ENCODE measurements around the gene SLC38A11.

Gene SLC38A11

GRCh38 chr2:164913011-164913410, 42.3 kb downstream of the SLC38A11 start:
- no peak for TF ChIP-seq CTCF (conservative IDR thresholded peaks at IDR 0.05; ENCODE audit: low read depth)
- DNase-seq (ENCODE audit: low spot score): no peak
- ChIA-PET CTCF (interaction anchor here (0.7 to 1.0 kb wide), 4 partner anchors 9 to 71 kb away, joined by 3 to 6 read pairs (median 4); partner anchors contain the start of gene COBLL1), POLR2A (ENCODE audit: low non-redundant PET) (no interaction called here)
- no peak overlapping the region for H3K27ac ChIP-seq

GRCh38 chr2:164911832-164912231, 43.5 kb downstream of the SLC38A11 start:
- H3K27ac ChIP-seq: no peak overlapping the region
- CTCF ChIA-PET: no interaction called here
- POLR2A ChIA-PET (ENCODE audit: low non-redundant PET): no interaction called here
- DNase-seq (ENCODE audit: low spot score): no peak
- no peak for TF ChIP-seq CTCF (conservative IDR thresholded peaks at IDR 0.05; ENCODE audit: low read depth)

- DNase-seq (ENCODE audit: low spot score): no peak
- no peak for TF ChIP-seq CTCF (conservative IDR thresholded peaks at IDR 0.05; ENCODE audit: low read depth)
- POLR2A ChIA-PET (ENCODE audit: low non-redundant PET): interaction anchor here (0.8 kb wide), 1 partner anchor 158 kb away, joined by 3 read pairs; no protein-coding TSS in a partner anchor
- CTCF ChIA-PET: interaction anchor here (0.6 kb wide), 1 partner anchor 353 kb away, joined by 3 read pairs; no protein-coding TSS in a partner anchor
- H3K27ac ChIP-seq: no peak overlapping the region
Measured at GRCh38 chr2:164910101-164910899, 45.0 kb downstream of the SLC38A11 start.

- no peak for DNase-seq (ENCODE audit: low spot score)
- TF ChIP-seq CTCF (conservative IDR thresholded peaks at IDR 0.05; ENCODE audit: low read depth): no peak
- ChIA-PET CTCF (no interaction called here), POLR2A (ENCODE audit: low non-redundant PET) (no interaction called here)
- H3K27ac ChIP-seq: no peak overlapping the region
Measured at GRCh38 chr2:164906947-164907346, 48.4 kb downstream of the SLC38A11 start.

GRCh38 chr2:164905307-164905706, 50.0 kb downstream of the SLC38A11 start:
- ChIA-PET POLR2A (ENCODE audit: low non-redundant PET) (no interaction called here), CTCF (no interaction called here)
- no peak for TF ChIP-seq CTCF (conservative IDR thresholded peaks at IDR 0.05; ENCODE audit: low read depth)
- DNase-seq (ENCODE audit: low spot score): no peak
- H3K27ac ChIP-seq: no peak overlapping the region

DNA sequence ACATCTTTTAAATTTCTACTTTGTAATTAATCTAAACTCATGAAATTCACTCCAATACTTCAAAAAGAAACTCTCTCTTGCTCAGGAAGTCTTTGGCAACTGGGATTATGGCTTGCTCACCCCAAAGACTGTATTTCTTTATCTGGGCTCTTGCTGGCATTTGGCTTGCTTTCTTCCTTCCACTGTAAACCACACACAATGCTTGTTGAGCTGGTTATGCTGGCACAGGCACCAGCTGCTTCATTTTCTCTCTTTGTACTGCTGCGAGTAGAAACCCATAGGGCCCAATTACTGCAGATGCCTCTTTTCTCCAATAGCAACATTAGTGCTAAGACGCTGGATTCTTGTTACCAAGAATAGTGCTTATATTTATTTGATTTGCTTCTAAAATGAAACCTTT, 51.4 kb downstream of the SLC38A11 start:
- no peak for TF ChIP-seq CTCF (conservative IDR thresholded peaks at IDR 0.05; ENCODE audit: low read depth)
- POLR2A ChIA-PET (ENCODE audit: low non-redundant PET): interaction anchor here (1.3 kb wide), 1 partner anchor 62 kb away, joined by 6 read pairs; the partner anchor contains the start of gene COBLL1
- DNase-seq (ENCODE audit: low spot score): no peak
- no peak overlapping the region for H3K27ac ChIP-seq
- CTCF ChIA-PET: interaction anchor here (0.5 to 1.0 kb wide), 2 partner anchors 9 to 62 kb away, joined by 3 read pairs; partner anchors contain the start of gene COBLL1
